Activated CD8-positive, alpha-beta memory T cell treated with anti-CD3 and anti-CD28 coated beads for 48 hours (primary cell): ENCODE results near the gene CACNA2D3.

Experiments
- DNase-seq, 3 experiments: peaks; one replicate each; pipeline ENCODE4 v3.0.0-alpha.2; 2020; ENCODE audit warnings: low read depth in 2 of 3, low spot score in 2 of 3

CACNA2D3 gene

GRCh38 chr3:54776601-54777000 lies 654.2 kb downstream of the CACNA2D3 start:
- no peak for DNase-seq

- no peak for DNase-seq
Measured at GRCh38 chr3:54777141-54777540, 654.8 kb downstream of the CACNA2D3 start.

- no peak for DNase-seq
Measured at GRCh38 chr3:54780336-54780735, 658.0 kb downstream of the CACNA2D3 start.

- DNase-seq: no peak
Measured at GRCh38 chr3:54781728-54782127, 659.4 kb downstream of the CACNA2D3 start.

- DNase-seq: no peak
Measured at GRCh38 chr3:54783611-54784010, 661.3 kb downstream of the CACNA2D3 start.

- no peak for DNase-seq
Measured at GRCh38 chr3:54784021-54784420, 661.7 kb downstream of the CACNA2D3 start.

- DNase-seq: no peak
Measured at GRCh38 chr3:54785976-54786375, 663.6 kb downstream of the CACNA2D3 start.

- DNase-seq: no peak
Measured at GRCh38 chr3:54790051-54790450, 667.7 kb downstream of the CACNA2D3 start.

GRCh38 chr3:54791501-54792156 lies 669.3 kb downstream of the CACNA2D3 start:
- DNase-seq: no peak

- no peak for DNase-seq
Measured at GRCh38 chr3:54792584-54792983, 670.2 kb downstream of the CACNA2D3 start.

GRCh38 chr3:54793171-54793570 lies 670.8 kb downstream of the CACNA2D3 start:
- DNase-seq: no peak

GRCh38 chr3:54797111-54797510 lies 674.8 kb downstream of the CACNA2D3 start:
- DNase-seq: no peak

- DNase-seq: no peak
Measured at GRCh38 chr3:54800478-54800877, 678.1 kb downstream of the CACNA2D3 start.

GRCh38 chr3:54801977-54802376 lies 679.6 kb downstream of the CACNA2D3 start:
- no peak for DNase-seq

- DNase-seq: no peak
Measured at GRCh38 chr3:54810401-54810800, 688.0 kb downstream of the CACNA2D3 start.

- no peak for DNase-seq
Measured at GRCh38 chr3:54814224-54814623, 691.9 kb downstream of the CACNA2D3 start.

GRCh38 chr3:54817628-54818027 lies 695.3 kb downstream of the CACNA2D3 start:
- DNase-seq: no peak

- no peak for DNase-seq
Measured at GRCh38 chr3:54818486-54818885, 696.1 kb downstream of the CACNA2D3 start.

- DNase-seq: no peak
Measured at GRCh38 chr3:54818942-54819341, 696.6 kb downstream of the CACNA2D3 start.

- DNase-seq: no peak
Measured at GRCh38 chr3:54819946-54820345, 697.6 kb downstream of the CACNA2D3 start.

GRCh38 chr3:54822206-54822605 lies 699.9 kb downstream of the CACNA2D3 start:
- DNase-seq: no peak

- no peak for DNase-seq
Measured at GRCh38 chr3:54826251-54826691, 703.9 kb downstream of the CACNA2D3 start.

GRCh38 chr3:54827056-54827687 lies 704.8 kb downstream of the CACNA2D3 start:
- no peak for DNase-seq
